HG03520 (cell line): ENCODE measurements around the gene KASH5.
"Not testable (repeated sequence)": the region's sequence is repeated elsewhere in the genome, so short reads cannot be mapped to it uniquely, and the experiment has no call there.

Source experiments
- ATAC-seq: cut with Tn5 transposase; IDR thresholded peaks from one replicate; pipeline ENCODE4 v1.9.1; 2021; ENCODE audit warnings: mild to moderate bottlenecking, moderate library complexity; ENCODE audit not compliant: unreplicated experiment

Gene KASH5

DNA sequence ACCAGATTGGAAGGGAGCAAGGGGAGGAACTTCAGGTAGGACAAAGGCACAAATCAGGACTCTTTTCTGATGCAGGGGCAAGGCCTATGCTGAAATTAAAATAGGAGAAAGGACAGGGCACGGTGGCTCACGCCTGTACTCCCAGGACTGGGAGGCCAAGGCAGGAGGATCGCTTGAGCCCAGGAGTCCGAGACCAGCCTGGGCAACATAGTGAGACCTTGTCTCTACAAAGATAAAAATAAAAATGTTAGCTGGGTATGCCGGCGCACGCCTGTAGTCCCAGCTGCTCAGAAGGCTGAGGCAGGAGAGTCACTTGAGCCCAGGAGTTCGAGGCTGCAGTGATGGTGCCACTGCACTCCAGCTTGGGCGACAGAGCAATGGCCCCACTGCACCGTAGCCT is 47.6 kb downstream of the KASH5 start:
- no peak for ATAC-seq

DNA sequence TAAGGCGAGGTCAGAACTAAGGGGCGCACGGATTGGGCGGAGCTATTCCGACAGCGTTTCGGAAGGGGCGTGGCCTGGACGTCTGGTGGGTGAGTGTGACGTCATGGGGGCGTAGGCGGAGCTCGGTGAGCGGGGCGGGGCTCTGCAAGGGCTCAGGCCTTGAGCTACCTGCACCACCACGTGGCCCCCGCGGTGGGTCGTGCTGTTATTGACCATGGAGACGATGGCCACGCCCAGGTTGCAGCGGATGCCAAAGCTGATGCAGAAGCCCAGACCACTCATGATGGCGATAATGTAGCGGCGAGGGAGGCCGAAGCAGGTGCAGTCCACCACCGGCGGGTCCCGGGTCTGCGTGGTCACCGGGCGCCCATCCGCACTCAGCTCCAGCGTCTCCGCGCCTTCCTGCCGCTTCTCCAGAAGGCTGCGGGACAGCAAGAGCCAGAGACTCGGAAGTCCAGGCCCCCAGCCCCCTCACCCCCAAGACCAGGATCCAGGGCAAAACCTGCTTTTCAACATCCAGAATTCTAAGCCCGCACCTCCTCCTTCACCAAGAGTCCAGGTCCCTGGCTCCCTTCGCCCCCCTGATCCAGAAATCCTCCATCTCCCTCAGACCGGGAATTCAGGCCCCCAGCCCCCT is 48.5 kb downstream of the KASH5 start:
- ATAC-seq: no peak

DNA sequence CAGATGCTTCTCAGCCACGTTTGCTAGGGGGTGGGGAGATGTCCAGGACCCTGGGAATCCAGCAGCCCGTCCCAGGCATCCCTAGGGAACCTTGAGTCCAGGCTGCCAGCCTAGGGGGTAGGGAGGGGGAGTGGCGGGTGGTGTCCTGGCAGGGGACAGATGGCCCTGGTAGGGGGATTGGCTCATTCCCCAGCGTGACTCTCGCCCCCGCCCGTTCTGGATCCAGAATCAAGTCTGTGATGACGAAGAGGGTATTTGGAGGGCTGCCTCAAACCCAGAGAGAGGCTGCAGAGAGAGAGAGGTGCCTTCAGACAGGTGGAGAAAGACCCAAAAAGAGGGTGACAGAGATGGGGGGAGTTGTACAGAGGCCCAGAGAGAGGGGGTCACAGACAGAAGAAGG is 49.2 kb downstream of the KASH5 start:
- ATAC-seq: no peak

DNA sequence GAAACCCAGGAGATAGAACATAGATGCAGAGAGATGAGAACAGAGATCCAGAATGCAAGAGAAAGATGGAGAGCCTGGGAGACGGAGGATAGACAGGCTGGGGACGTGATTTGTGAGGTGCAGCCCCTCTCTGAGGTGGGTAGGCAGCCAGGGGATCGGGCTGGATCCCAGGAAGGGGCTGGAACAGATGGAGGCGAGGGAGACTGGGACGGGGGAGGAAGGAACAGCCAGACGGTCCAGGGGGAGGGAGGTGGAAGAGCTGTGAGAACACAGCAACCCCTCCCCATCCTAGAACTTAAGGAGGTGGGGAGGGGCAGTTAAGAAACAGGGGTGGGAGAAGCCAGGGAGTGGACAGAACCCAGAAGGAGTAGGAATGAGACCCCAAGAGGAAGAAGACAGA is 50.2 kb downstream of the KASH5 start:
- ATAC-seq: no peak

DNA sequence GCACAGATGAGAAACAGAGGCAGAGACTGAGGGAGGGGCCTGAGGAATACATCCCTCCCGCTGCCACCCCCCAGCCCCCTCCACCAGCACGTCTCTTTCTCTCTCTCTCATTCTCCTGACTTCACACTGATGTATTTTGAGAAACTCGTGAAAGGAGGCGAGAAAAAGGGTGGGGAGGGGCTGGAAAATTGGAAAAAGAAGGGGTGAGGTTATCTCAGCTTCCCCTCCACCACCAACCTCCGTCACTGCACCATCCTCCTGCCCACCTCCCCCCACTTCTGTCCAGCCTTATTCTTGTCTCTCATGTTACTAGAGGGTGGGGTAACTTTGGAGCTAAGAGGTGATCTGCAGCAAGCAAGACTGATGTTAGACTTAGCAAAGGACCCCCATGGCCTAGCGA is 51.8 kb downstream of the KASH5 start:
- no peak for ATAC-seq

DNA sequence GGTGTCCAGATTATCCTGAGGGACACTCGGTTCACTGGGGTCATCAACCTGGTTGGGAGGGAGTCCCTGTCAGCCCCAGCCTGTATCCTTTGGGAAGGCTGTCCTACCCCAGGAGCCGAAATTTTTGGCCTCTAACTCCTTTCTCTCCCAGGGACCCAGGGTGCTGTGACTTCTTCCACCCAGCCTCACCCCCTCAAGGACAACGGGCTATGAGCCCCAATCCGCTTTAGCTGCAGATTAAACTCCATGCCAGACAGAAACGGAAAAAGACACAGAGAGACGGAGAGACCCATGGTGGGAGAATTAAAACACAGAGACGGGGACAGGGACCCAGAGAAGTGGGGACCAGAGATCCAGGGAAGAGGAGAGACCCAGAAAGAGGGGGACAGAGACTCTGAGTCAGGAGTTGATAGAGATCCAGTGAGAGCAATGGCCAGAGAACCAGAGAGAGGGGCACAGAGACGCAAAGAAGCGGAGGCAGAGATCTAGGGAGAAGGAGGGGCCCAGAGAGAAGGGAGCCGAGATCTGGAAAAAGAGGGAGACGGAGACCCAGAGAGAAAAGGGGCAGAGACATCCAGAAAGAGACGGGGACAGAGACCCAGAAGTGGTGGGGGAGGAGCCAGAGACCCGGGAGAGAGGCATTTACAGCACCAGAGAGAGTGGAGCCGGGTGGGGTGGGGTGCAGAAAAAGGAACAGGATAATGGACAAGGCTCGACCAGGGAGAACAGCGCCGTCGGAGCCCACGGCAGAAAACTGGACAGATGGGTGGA is 52.6 kb downstream of the KASH5 start:
- ATAC-seq: no peak

DNA sequence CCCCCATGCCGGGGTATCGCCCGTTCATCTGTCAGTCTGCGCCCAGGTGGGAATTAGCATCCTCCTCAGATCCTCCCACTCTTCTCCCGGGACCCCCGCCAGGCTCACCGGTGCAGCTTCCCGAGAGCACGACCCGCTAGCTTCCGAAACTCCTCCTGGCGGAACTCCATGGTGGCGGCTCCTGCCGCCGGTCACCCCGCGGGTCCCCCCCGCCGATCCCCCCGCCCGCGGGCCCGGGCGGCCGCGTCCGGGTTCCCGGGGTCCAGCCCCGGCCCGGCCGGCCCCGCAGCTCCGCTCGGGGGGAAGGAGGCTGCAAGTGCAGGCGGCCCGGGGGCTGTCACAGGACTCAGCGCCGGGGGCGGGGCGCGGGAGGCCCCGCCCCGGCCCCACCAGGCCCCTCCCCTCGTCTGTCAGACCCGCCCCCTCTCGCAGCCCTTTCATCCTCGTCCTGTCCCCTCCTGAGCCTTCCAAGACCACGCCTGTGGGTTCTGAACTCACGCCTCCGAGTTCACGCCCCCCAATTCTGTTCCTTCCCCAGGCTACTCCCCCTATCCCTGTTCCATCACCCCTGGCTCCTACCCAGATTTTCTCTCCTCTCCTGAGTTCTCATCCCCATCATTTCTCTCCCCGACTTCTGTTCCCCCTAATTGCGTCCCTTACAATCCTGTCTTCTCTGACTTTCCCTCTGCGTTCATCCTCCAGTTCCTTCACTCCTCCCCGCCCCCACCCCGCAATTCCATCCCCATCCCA is 53.3 kb downstream of the KASH5 start, which contains the start of gene SLC17A7:
SLC17A7 (minus strand) TSS at position 318 of the 750 bp plus-strand sequence; CDS start at position 170, 148 bp downstream.
- no peak for ATAC-seq

DNA sequence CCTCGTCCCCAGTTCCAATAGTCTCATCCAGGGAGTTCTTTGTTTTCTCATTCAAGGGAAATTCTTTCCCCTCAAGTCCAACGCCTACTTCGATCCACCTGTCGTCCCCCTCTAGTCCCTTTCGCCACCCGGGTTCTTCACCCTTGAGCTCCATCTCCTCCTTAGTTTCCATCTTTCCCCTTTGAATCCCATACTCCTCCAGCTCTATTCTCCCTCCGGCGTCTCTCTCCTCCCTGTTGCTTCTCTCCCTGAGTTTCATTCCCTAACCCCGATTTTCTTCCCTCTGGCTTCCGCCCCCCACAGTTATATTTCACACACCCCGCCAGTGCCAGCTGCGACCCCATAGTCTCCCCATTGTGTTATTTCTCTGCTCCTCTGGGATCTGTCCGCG is 53.9 kb downstream of the KASH5 start:
- no peak for ATAC-seq

DNA sequence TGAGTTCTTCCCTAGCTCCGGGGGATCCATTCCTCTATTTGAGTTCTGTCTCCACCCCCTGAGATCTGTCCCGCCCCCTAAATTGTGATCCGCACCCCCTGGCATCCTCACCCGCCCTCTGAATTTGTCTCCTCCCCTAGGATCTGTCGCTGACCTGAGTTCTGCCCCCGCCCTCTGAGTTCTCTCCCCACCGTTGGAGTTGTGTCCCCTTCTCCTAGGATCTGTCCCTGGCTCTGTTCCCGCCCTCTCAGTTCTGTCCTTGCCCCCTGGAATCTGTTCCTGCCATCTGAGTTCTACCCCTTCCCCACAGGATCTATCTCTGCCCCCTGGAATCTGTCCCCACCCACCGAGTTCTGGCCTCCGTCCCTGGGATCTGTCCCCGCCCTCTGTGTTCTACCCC is 54.3 kb downstream of the KASH5 start:
- ATAC-seq: no peak

DNA sequence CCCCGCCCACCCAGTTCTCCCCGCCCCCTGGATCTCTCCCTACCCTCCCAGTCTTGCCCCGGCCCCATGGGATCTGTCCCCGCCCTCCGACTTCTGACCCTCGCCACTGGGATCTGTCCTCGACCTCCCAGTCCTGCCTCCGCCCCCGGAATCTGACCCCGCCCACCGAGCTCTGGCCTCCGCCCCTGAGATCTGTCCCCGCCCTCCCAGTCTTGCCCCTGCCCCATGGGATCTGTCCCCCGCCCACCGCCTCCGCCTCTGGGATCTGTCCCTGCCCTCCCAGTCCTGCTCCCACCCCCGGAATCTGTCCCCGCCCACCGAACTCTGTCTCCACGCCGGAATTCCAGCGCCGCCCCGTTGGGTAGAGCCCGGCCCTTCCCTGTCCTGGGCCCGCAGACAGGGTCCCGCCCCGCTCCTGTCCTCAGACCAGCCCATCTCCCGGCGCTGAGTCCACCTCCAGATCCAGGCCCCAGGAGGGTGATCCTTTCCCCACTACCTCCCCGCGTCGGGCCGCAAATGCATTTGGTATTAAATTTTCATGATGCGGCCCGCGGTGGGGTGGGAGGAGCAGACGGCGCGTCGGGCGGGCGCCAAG is 54.8 kb downstream of the KASH5 start:
- no peak for ATAC-seq

DNA sequence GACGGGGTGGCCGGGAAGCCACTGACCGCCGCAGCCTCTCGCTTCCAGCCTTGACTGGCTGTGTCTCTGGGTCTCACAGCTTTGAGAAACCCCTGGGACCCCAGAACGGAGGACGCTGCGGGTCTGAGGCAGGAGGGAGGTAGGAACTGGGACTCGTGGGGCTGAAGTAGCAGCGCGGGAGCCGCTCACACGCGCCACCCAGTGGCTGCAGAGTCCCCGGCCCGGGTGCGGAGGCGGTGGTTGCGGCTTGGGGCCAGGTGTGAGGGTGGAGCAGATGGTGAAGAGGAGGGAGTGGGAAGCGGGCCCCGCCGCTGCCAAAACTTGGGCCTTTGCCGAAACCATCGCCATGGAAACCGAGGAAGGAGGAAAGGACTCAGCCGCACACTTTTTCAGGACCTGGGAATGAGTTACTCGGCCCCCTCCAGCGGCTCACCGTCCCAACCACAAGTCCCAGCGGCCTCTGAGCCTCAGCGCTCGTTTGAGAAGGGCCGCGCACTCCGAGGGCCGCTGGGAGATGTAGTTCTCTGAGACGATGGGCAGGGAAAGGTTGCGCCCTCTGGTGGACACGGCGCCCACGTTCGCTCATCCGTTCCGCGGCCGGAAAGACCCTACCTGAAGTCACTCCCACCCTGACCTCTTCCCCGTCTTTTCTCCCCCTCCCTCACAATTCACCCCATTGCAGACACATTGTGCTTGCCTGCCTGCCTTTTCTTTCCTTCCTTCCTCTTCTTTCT is 55.5 kb downstream of the KASH5 start:
- peak; percentile 65 for ATAC-seq

DNA sequence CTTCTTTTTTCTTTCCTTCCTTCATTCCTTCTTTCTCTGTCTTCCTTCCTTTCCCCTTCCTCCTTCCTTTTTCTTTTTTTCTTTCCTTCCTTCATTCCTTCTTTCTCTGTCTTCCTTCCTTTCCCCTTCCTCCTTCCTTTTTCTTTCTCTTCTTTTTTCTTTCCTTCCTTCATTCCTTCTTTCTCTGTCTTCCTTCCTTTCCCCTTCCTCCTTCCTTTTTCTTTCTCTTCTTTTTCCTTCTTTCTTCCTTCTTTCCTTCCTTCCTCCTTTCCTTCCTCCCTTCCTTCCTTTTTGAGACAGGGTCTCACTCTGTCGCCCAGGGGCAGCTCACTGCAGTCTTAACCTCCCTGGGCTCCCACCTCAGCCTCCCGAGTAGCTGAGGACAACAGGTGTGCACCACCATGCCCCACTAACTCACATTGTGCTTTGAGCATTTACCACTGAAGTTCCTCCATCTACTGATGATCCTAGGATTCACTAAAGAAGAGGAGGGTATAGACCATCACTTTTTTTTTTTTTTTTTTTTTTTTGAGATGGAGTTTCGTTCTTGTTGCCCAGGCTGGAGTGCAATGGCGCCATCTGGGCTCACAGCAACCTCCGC is 56.2 kb downstream of the KASH5 start:
- ATAC-seq: not testable (repeated sequence)

DNA sequence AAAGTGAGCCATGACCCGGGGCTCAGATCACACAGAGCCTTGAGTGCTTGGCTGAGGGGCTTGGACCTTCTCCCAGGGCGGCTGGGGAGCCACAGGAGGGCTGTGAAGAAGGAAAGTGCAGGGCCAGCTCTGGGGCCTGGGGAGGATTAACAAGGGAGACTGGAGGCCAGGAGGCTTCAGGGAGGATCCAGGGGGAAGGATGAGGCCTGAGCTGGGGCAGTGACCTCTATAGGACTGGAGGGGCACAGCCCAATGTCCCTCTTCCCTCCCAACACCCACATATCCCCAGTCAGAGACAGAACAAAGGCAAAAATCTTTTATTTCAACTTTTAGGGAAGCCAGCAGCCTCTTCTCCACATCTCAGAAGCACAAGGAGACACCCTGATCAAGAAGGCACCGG is 57.9 kb downstream of the KASH5 start:
- ATAC-seq: no peak

DNA sequence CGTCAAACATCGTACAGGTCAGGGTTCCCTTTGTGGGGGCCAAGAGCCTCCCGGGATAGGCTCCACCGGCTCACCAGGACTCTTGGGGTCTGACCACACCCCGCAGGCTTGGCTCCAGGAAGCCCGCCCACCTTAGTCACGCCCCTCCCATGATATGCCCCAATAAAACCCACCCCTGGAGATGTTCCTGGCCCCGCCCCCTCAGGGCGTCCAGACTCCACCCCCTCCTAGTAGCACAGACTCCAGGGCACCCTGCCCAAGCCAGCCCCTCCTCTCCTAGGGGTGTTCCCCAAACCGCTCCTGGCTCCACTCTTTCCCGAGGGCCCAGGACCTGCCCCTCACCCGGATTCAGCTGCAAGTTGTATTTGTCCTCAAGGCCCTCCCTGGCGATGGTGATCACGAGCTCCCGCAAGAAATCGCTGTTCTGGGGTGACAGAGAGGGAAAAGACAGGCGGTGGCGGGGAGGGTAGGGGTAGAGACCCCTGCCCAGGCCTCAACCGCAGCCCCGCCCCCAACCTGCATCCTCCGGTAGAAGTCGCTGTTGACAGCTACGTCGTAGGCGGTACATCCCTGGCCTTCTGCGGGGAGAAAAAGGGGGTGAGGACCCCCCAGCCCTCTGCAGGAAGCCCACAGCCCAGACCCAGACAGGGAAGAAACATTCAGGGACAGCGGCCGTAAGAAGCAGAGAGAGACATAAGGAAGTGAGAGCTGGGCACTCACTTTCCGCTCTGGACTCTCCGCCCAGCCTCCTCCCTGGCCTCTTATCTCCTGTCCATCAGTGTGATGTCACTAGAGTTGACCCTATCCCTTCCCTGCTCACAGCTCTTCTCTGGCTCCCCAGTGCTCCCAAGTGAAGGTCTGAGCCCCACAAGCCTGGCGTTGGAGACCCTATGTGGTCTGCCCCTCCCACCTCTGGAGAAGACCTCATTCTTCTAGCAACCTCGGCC is 59.7 kb downstream of the KASH5 start:
- ATAC-seq: no peak

DNA sequence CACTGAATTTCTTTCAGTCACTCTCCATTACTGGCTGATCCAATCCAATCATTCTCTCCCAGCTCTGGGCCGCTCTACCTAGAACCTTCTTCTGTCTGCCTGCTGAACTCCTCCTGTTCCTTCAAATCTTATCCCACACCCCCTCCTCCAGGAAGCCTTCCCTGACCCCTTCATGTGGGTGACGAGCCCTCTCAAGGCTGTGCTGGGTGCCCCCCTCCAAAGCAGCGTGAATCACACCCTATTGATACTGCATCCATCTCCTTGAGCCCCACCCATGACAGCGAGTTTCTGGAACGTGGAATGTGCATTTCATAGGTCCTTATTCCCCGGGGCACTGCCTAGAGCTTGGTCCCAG is 60.4 kb downstream of the KASH5 start:
- ATAC-seq: no peak

DNA sequence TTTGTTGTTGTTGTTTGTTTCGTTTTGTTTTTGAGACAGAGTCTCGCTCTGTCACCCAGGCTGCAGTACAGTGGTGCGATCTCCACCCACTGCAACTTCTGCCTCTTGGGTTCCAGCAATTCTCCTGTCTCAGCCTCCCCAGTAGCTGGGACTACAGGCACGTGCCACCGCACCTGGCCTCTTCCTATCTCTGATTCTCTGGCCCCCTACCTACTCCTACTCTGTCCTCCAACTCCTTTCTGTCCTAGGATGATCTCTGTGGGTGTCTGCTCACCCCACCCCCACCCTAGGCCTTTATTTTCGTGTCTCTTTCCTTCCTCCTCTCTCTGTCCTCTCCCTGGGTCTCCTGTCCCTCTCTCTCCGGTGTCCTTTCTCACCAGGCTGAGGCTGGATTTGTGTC is 62.4 kb downstream of the KASH5 start:
- no peak for ATAC-seq

DNA sequence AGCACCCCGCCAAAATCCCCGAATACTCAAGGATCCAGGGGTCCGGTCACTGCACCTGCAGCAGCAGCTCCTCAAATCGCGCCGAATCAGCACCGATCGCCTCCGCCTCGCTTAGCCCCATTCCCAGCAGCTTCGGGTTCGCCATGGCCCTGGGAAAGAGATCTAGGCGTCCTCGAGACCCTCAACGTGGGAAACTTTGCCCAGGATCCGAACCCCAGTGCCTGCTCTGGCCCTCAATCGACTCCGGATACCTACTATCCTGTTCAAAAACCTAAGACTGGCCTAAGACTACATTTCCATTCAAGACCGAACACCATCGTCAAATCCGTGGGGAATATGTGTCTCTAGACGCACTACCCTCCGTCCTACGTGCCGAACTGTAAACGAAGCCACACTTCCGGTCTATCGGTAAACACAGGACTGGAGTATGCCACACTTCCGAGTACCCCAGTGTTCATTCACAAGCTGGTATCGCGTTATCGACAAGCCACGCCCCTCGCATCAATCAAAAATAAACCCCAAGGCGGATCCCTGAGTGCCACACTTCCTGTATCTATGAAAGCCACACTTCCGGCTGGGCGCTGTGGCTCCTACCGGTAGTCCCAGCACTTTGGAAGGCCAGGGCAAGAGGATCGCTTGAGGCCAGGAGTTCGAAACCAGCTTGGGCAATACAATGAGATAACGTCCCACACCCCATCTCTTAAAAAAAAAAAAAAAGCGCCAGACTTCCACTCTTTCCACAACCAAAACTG is 63.6 kb downstream of the KASH5 start, which contains the start of gene PIH1D1:
PIH1D1 (minus strand) TSS at position 385 of the 752 bp plus-strand sequence; CDS start at position 145, 240 bp downstream.
- ATAC-seq: peak; percentile 53

DNA sequence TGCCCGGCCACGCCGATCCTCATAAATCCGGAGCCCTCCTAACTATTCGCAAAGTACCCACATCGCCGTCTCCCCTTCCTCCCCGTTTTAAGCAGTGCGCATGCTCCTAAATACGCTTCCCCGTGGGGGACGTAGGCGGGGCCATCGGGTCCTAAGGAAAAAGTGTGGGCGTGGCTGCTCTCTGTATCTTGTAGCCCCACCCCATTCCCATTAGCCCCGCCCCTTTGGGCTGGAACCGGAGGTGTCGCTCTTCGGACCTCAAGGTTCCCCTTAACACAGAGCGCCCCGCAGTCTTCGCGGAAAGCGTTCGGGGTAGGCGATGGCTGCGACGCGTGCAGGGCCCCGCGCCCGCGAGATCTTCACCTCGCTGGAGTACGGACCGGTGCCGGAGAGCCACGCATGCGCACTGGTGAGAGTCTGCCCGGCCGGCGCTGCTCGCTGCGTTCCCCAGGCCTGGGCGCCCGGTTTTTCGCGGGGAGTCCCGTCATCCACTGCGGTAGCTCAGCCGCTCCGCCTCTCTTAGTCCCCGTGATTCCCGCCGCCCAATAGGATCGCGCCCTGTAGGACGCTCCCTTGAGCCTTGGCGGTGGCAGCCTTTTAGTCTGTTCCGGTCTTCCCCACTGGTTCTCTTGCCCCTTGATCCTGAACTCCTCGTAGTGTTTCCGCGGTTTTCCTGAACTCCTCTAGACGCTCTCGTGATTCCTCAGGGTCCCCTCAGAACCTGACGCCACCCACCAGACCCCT is 65.1 kb downstream of the KASH5 start, which contains the start of gene ALDH16A1:
ALDH16A1 (plus strand) TSS at position 213 of the 744 bp plus-strand sequence; CDS start at position 320, 107 bp downstream.
- ATAC-seq: peak; percentile 69
